Mammary epithelial cell (primary cell): ENCODE measurements around the gene FMNL2.

Experiments used
- EZH2 ChIP-seq: IDR thresholded peaks from 2 replicates; pipeline ENCODE4 v1.6.1; 2012; ENCODE audit warnings: low read length, inconsistent platforms, borderline replicate concordance
- TF ChIP-seq, protein P1 (sequence below), 2 donors: IDR thresholded peaks in 1 of 2; conservative IDR thresholded peaks in 1 of 2; 2 replicates each; pipeline ENCODE4 v1.5.1; 2011 to 2012; ENCODE audit warnings: inconsistent platforms in 2 of 2, low read length in 2 of 2, mild to moderate bottlenecking in 2 of 2, control low read depth in 1 of 2, low read depth in 1 of 2; ENCODE audit not compliant: insufficient read depth in 1 of 2; ENCODE audit errors: extremely low read depth in 1 of 2

DNA sequence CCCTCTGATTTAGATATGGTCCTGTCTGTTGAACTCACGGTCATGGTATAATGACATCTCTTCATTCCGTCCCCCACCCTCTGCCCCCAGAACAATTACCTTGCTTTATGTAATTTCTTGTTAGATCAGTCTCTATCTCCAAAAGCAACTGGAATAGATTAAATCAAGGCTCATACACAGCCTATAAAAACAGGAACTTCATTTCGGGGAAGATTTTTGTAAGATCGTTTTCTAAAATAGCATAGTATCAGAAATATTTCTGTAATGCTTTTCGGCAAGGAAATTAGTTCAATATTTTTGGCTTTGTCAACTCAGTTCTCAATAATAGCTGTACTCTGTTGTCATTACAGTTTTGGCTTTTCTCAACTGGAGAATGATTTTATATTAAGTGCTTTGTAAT, 157.2 kb downstream of the FMNL2 start:
- TF ChIP-seq, protein P1, sequence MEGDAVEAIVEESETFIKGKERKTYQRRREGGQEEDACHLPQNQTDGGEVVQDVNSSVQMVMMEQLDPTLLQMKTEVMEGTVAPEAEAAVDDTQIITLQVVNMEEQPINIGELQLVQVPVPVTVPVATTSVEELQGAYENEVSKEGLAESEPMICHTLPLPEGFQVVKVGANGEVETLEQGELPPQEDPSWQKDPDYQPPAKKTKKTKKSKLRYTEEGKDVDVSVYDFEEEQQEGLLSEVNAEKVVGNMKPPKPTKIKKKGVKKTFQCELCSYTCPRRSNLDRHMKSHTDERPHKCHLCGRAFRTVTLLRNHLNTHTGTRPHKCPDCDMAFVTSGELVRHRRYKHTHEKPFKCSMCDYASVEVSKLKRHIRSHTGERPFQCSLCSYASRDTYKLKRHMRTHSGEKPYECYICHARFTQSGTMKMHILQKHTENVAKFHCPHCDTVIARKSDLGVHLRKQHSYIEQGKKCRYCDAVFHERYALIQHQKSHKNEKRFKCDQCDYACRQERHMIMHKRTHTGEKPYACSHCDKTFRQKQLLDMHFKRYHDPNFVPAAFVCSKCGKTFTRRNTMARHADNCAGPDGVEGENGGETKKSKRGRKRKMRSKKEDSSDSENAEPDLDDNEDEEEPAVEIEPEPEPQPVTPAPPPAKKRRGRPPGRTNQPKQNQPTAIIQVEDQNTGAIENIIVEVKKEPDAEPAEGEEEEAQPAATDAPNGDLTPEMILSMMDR (conservative IDR thresholded peaks at IDR 0.05 in 1 of 2, IDR thresholded peaks at IDR 0.05 in 1 of 2; ENCODE audit: extremely low read depth in 1 of 2, insufficient read depth in 1 of 2, low read depth in 1 of 2, low read length in 2 of 2) = no peak
- no peak for TF ChIP-seq EZH2
